ENCODE data around the gene AP4S1.
"Not testable (repeated sequence)": the region's sequence is repeated elsewhere in the genome, so short reads cannot be mapped to it uniquely, and the experiment has no call there.

Gene AP4S1

GRCh38 chr14:31009836-31010574, 15.4 kb upstream of the AP4S1 start:
- no peak for DNase-seq

DNA sequence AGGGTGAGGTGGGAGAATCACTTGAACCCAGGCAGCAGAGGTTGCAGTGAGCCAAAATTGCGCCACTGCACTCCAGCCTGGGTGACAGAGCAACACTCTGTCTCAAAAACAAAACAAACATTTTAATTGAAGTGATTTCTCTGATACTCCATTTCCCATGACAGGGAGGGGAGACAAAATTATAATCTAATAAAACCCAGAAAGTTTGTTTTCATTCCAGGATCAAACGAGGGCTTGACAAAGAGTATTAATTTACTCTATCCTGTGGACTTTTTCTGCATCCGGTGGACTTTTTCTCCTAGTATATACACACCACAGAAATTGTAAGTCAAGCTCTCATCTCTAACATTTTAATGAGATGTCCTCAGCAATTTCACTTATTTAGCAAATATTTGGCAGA, 14.5 kb upstream of the AP4S1 start:
- no peak for DNase-seq

DNA sequence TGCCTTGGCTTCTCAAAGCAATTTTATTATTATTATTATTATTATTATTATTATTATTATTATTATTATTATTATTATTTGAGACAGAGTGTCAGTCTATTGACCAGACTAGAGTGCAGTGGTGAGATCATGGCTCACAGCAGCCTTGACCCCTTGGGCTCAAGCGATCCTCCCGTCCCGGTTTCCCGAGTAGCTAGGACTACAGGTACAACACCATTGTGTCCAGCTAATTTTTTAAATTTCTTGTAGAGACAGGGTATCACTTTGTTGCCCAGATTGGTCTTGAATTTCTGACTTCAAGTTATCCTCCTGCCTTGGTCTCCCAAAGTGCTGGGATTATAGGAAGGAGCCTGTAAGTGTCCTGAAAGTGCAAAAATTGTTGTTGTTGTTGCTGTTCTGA, 11.6 kb upstream of the AP4S1 start:
- DNase-seq, result no peak

DNA sequence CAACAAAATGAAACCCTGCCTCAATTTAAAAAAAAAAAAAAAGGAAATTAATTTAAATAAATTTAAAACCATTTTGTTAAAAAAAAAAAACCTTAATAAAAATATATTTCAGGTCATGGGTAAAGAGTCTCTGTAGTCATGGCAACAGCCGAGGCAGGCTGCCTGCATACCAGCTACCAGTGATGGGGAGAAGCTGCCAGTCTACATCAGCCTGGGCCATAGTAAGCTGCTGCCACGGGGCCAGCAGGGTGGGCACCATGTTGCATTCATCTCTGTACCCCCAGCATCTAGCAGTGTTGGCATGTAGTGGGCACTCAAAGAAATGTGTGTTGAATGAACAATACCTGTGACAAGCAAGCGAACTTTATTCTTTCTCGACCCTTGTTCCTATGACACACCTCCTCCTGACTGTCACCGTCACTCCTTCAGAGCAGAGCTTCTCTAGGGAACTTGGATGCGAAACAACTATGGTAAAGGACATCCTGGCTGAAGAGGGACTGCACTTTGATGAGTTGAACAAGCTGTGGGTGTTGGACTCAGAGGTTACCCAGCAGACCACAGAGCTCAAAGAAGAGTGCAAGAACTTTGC, 7.3 kb upstream of the AP4S1 start:
- no peak for DNase-seq

DNA sequence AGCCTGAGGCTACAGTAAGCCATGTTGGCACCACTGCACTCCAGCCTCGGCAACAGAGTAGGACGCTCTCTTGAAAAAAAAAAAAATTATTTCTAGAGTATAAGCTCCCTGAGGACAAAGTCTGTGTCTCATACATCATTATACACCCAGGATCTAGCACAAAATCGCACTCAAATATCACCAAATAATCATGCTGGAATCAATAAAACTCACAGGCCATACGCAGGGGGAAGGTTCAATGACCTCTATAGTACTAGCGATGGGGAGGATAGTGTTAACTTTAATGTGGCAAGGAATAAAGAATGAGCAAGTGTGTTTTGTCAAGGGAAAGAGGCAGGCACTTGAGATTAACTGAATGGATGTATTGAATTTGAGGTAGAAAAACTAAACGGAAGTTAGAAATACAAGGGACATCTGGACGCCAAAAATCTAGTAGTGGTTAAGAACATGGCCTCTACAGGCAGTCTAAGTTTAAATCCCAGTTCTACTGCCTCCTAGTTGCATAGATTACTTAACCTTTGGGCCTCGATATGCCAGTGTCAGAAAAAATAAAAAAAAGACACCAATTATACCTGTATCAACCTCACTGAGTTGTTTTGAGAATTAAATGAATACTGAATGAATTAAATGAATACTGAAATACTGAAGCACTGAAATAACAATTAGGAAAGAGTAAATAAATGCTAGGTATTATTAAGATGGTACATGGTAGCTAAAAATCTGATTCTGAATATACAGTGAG, 4.4 kb upstream of the AP4S1 start:
- no peak for DNase-seq

GRCh38 chr14:31021576-31021949, 3.9 kb upstream of the AP4S1 start:
- no peak for DNase-seq

- no peak for DNase-seq
Observed at GRCh38 chr14:31022386-31022785, 3.1 kb upstream of the AP4S1 start.

DNA sequence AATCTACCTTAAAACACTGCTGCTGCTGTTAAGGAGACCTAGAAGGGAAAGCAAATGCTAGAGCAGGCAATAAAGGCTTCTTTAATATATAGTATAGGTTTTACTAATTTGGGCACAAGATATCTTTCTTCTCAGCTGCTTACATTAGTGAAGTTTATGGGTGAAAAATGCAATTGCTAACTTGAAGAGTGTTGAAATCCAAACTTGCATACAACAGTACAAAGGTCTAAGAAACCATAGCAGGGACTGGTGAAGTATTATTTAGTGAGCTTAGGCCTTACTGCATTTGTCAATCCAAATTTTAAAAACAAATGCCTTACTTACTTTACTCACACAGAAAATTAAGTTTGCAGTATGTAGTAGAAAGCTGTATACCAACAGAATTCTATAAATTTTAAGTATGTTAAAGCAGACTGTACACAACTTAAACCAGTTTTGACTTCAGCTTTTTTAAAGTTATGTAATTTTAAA, 1.4 kb upstream of the AP4S1 start:
- DNase-seq, result no peak

DNA sequence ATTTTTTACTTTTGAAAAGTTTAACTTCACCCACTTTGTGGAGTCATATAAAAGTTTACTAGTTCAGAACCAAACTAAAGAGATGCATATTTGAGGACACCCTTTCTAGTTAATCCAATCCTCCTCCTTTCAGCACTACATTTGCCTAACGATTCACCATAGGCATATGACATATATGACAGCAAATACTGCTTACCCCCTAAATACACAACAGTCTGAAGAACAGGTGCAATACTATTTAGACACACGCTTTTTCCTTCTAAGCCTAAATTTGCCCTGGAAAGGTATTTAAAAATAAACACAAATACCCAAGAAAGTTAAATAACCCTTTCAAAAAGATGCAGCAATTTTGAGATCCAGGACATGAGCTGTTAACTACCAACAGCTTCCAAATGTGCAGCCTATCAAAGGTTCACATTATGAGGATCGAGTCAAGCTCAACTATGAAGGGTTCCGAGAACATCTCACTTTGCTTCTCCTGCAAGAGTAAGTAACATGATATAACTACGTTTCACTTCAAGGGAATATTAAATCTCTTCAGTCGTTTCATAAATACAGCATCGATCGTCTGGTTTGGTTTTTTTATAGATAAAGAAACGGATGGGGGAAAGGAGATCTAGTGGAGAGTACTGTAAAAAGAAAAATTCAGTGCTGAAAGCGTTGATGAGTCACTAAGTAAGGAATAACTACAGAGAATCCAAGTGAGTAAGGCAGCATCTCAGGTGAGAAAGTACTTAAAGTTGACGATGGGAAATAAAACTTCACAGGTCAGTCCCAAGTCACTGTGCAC, 677 bp upstream of the AP4S1 start:
- no peak for DNase-seq

DNA sequence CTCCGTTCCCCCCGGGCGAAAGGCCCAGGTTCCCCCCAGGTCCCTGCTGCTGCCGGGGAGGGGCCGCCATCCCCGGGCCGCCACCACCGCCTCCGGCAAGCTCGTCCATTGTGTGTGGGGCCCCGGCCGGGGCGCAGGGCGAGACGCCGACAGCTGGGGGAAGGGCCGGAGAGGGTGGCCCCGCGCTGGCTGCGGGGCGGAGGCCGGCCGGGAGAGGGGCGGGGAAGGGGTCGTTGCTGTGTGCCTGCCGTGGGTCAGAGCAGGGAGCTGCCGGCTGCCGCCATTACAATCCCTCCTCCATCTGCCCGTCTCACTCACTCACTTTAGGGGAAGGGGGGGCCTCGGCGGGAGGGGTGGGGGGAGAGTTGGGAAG, 614 bp downstream of the AP4S1 start, which contains the start of gene STRN3:
Gene STRN3, minus strand, starts transcription at position 303 of the 373 bp plus-strand sequence. Its CDS starts 194 bp downstream, at position 109.
- DNase-seq, result no peak

DNA sequence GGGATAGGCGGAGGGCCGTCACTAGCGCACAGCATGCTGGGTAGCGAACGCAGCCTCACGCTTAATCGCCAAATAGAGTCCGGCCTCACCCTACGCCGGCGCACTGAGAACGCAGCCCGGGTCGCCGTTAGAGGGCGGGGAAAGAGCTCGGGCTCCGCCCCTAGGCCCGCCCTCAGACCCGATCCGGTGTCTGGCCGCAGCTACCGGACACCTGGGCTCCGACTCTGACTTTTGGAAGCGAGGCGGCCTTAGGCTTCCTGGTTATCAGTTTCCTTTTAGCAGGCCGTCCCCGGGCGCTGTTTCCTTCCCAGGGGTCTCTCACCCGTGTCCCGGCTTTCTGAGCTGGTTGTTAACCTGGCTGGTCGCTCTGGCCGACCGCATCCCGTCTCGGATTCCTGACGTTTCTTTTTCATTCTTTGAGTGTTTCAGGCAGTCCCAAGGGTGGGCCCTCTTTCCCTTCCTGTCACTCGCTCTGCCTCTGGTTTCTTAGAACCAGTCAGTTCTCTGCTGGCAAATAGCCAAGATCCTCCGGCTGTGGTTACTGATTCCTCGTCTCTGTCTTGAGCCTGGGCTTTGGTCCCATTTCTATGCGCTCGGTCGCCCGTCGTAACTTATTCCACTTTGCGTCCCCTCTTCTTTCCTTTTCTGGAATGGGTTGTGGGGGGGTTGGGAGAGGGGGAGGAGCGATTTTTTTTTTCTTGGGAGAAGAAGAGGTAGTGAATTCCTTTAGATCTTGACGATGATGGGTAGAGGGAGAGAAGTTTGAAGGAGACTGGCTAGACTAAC, 1.2 kb downstream of the AP4S1 start:
- DNase-seq, result peak; percentile 89

- DNase-seq, result no peak
Observed at GRCh38 chr14:31027847-31028246, 2.4 kb downstream of the AP4S1 start.

DNA sequence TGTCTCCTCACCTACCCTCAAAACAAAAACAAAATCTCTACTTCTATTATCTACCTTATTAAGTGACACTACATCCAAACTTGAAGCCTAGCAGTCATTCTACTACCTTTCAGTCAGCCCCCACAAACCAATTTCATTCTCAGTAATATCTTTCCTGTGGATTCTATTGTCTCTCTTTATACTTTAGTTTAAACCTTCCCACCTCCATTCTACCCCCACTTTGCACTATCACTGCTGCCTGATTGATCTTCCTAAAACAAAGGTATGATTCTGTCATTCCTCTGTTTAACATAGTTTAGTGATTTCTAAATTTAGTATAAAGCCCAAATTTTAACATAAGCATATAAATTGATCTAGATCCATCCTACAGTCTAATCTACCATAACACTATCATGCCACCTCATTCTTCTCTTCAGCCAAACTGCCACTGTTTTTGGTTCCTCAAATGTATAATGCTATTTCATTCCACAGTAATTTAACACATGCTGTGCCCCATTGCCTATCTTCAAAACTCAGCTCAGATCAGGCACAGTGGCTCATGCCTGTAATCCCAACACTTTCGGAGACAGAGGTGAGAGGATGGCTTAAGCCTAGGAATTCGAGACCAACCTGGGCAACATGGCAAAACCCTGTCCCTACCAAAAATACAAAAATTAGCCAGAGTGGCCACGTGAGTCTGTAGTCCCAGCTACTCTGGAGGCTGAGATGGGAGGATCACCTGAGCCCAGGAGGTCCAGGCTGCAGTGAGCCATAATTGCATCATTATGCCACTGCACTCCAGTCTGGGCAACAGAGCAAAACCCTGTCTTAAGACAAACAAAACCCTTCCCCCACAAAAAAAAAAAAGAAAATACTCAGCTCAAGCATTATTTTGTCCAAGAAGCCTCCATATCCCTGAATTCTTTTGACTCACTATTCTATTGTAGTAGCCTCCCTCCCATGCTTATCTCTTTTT, 3.8 kb downstream of the AP4S1 start:
- DNase-seq, result no peak

DNA sequence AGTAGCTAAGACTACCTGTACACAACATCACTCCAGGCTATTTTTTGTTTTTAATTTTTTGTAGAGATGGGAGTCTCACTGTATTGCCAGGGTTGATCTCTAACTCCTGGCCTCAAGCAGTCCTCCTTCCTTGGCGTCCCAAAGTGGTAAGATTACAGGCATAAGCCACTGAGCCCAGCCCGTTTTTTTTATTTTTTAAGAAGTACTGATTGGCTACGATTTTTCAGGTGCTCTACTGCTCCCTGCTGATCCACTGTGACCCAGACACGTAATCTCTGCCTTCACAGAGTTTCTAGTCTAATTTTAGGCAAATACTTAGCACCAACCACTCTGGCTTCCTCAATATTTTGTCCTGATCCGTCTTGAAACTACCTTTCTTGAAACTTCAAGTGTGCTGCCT, 5.0 kb downstream of the AP4S1 start:
- DNase-seq, result no peak

DNA sequence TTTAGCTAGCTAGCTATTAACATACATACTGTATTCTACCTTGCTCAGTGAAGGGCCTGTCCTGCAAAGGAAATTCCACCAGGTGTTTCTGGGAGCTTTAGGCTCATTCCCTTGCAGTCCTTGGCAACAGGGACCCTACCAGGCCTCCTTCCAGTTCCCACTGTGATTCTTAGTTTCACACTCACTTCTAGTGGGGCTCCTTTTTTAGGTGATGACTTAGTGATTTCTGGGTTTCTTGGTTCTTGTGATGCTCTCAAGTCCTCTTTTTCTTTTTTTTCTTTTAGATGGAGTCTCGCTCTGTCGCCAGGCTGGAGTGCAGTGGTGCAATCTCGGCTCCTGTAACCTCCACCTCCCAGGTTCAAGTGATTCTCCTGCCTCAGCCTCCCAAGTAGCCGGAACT, 11.1 kb downstream of the AP4S1 start:
- DNase-seq, result no peak

DNA sequence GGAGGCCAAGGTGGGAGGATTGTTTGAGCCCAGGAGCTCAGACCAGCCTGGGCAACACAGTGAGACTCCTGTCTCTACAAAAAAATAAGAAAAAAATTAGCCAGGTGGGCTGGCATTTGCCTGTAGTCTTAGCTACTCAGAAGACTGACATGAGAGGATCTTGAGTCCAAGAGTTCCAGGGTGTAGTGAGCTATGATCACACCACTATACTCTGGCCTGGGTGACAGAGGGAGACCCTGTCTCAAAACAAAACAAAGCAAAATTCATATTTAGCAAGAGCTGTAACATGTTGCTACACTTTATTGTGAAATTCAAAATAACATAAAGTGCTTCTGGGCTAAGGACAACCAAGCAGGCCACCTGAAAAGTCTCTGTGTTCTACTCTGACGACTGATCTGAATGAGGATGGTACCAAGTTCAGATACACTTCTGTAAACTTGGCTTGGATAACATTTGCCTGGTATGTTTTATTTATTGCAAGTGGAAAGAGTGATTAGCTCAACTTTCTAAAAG, 12.3 kb downstream of the AP4S1 start:
- no peak for DNase-seq

DNA sequence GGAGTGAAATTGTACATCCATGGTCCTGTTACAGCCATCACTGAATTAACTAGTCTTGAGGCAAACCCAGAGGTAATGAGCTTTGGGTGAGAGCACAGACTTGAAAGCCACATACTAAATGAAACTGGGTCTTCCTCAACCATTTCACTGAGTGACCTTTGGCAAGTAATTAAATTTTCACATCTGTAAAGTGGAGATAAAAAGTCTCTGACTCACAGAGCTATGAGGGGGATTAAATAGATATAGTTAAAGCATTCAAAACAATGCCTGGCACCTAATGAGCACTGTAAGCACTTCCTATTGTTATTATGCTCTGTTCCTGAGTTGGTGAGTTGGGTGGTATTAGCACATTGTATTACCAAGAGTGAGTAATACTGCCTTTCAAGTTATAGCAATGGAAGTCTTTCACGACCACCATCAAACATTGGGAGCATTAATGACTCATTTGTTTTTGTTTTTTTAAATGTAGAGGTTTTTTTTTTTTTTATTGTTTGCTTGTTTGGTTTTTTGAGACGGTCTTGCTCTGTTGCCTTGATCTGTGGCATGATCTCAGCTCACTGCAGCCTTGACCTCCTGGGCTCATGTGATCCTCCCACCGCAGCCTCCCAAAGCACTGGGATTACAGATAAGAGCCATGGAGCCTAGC, 13.2 kb downstream of the AP4S1 start:
- DNase-seq, result no peak

GRCh38 chr14:31042300-31042699, 16.9 kb downstream of the AP4S1 start:
- no peak for DNase-seq

- not testable (repeated sequence) for DNase-seq
Observed at GRCh38 chr14:31042893-31043292, 17.4 kb downstream of the AP4S1 start.

DNA sequence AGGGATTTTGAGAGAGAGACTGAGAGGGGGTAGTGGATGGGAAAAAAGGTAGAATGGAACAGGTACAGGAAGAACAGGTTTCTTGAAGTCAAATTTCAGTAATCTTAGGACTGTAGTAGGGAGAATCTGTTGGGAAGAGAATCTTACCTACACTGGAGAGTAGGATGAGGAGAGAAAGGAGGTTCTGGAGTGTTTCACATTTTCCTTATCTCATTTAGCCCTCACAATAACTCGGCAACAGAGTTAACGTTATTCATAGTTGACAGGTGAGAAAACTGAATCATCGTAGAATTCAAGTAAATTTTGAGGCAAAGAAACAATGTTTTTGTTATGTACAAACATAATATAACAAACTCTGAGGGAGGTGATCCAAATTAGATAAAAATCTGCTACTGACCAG, 17.9 kb downstream of the AP4S1 start:
- no peak for DNase-seq
